GM19043 (cell line): ENCODE data around the gene FOXS1.
"Not testable (repeated sequence)": the region's sequence is repeated elsewhere in the genome, so short reads cannot be mapped to it uniquely, and the experiment has no call there.

Experiments
- ATAC-seq: cut with Tn5 transposase; IDR thresholded peaks from one replicate; pipeline ENCODE4 v1.9.1; 2021; ENCODE audit warnings: low read depth; ENCODE audit not compliant: unreplicated experiment

FOXS1 gene

GRCh38 chr20:31824125-31824485 lies 21.3 kb downstream of the FOXS1 start:
- ATAC-seq, result no peak

GRCh38 chr20:31823360-31824124 lies 21.9 kb downstream of the FOXS1 start:
- no peak for ATAC-seq

GRCh38 chr20:31822421-31823330 lies 22.7 kb downstream of the FOXS1 start:
- no peak for ATAC-seq

- ATAC-seq, result no peak
These were observed 24.0 kb downstream of the FOXS1 start for GRCh38 chr20:31821427-31821826.

GRCh38 chr20:31820228-31820627 lies 25.2 kb downstream of the FOXS1 start:
- ATAC-seq, result no peak

- no peak for ATAC-seq
These were observed 26.2 kb downstream of the FOXS1 start, which contains the start of gene MYLK2 for GRCh38 chr20:31819083-31819784. Gene MYLK2, plus strand, starts transcription at chr20:31819356. Its CDS starts 225 bp downstream, at chr20:31819581.

- ATAC-seq, result no peak
These were observed 27.0 kb downstream of the FOXS1 start for GRCh38 chr20:31818376-31818908.

GRCh38 chr20:31817461-31817860 lies 27.9 kb downstream of the FOXS1 start:
- ATAC-seq, result no peak

- ATAC-seq, result no peak
These were observed 29.2 kb downstream of the FOXS1 start for GRCh38 chr20:31816221-31816620.

- ATAC-seq, result no peak
These were observed 29.8 kb downstream of the FOXS1 start for GRCh38 chr20:31815408-31816188.

- ATAC-seq, result not testable (repeated sequence)
These were observed 31.3 kb downstream of the FOXS1 start for GRCh38 chr20:31814142-31814541.

GRCh38 chr20:31813611-31814010 lies 31.8 kb downstream of the FOXS1 start:
- no peak for ATAC-seq

- ATAC-seq, result no peak
These were observed 33.3 kb downstream of the FOXS1 start for GRCh38 chr20:31811796-31812728.

- ATAC-seq, result no peak
These were observed 34.2 kb downstream of the FOXS1 start for GRCh38 chr20:31811198-31811597.

- no peak for ATAC-seq
These were observed 35.7 kb downstream of the FOXS1 start for GRCh38 chr20:31809661-31810060.

GRCh38 chr20:31808481-31808880 lies 36.9 kb downstream of the FOXS1 start:
- no peak for ATAC-seq

GRCh38 chr20:31806564-31807355 lies 38.6 kb downstream of the FOXS1 start:
- ATAC-seq, result no peak
